Transverse colon (tissue), 4 donors: ENCODE results near the gene PALM3.

Source experiments
- CTCF ChIP-seq, 5 experiments: fragments of 200-600 bp in 3 of 5; fragments of 450-650 bp in 2 of 5; sonication (generic) in 3 of 5; IDR thresholded peaks; 1 replicate in 2 of 5; 2 replicates in 3 of 5; pipeline ENCODE4 v1.5.1; 2016 to 2017; ENCODE audit warnings: antibody characterized with exemption in 5 of 5, inconsistent platforms in 3 of 5, mild to moderate bottlenecking in 2 of 5, moderate library complexity in 1 of 5
- EP300 ChIP-seq: sonication (generic); formaldehyde crosslinking; IDR thresholded peaks from one replicate; pipeline ENCODE4 v1.6.1; 2017; ENCODE audit warnings: antibody characterized with exemption, low read depth
- POLR2A ChIP-seq: fragments of 450-650 bp; IDR thresholded peaks from one replicate; pipeline ENCODE4 v1.6.1; 2016; ENCODE audit warnings: antibody characterized with exemption, mild to moderate bottlenecking, moderate library complexity
- POLR2AphosphoS5 ChIP-seq, 3 donors: sonication (generic); formaldehyde crosslinking; IDR thresholded peaks; one replicate each; pipeline ENCODE4 v1.6.1; 2016; ENCODE audit warnings: antibody characterized with exemption in 3 of 3

DNA sequence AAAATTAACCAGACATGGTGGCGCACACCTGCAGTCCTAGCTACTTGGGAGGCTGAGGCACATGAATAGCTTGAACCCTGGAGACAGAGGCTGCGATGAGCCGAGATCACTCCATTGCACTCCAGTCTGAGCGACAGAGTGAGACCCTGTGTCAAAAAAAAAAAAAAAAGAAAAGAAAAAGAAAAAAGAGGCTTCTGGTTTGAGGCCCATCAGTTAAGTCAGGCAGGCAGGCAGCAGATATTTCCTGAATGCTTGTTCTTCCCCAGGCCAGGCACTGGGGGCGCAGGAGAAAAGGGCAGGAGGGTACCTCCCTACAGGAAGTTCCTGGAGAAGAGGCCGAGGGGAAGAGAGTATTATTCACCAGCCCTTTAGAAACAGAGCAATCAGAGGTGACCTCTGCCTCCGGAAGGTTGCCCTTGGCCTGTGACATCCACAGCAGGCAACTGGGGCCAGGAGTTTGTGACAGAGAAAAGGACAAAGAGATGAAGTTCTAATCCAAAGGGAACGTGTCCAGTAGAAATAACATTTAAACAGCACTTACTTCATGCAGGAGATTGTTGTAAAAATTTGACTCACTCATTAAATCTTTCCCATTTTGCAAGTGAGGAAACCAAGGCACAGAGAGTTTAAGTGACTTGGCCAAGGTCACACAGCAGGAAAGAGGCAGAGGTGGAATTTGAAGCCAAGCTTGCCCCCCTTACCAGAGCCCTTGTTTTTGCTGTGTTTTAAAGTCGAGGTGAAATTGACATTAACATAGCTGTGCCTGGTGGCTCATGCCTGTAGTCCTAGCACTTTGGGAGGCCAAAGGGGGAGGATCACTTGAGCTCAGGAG, 38.3 kb downstream of the PALM3 start:
- no peak for TF ChIP-seq POLR2AphosphoS5 (IDR thresholded peaks at IDR 0.05)
- TF ChIP-seq CTCF (IDR thresholded peaks at IDR 0.05) = peak; percentile 32 to 65 (median 53)
- no peak for TF ChIP-seq POLR2A
- TF ChIP-seq EP300 = no peak
